ENCODE results near the gene SMARCA4.

Gene SMARCA4

GRCh38 chr19:11058246-11059030 lies 97.6 kb downstream of the SMARCA4 start:
- TF ChIP-seq CTCF (IDR thresholded peaks at IDR 0.05; ENCODE audit: insufficient read depth, low read length, poor library complexity, severe bottlenecking): no peak
- peaks cover 33% of the 10 kb centered on the region for H3K36me3 ChIP-seq (ENCODE audit: control insufficient read depth, insufficient read depth, low read length)
- DNase-seq (ENCODE audit: extremely low read depth, insufficient read length): no peak
- H3K4me3 ChIP-seq (replicated peaks; ENCODE audit: low read depth, low read length): no peak overlapping the region
- no peaks in the 10 kb centered on the region for H3K27me3 ChIP-seq (replicated peaks; ENCODE audit: control insufficient read depth, insufficient read depth, low read length)

DNA sequence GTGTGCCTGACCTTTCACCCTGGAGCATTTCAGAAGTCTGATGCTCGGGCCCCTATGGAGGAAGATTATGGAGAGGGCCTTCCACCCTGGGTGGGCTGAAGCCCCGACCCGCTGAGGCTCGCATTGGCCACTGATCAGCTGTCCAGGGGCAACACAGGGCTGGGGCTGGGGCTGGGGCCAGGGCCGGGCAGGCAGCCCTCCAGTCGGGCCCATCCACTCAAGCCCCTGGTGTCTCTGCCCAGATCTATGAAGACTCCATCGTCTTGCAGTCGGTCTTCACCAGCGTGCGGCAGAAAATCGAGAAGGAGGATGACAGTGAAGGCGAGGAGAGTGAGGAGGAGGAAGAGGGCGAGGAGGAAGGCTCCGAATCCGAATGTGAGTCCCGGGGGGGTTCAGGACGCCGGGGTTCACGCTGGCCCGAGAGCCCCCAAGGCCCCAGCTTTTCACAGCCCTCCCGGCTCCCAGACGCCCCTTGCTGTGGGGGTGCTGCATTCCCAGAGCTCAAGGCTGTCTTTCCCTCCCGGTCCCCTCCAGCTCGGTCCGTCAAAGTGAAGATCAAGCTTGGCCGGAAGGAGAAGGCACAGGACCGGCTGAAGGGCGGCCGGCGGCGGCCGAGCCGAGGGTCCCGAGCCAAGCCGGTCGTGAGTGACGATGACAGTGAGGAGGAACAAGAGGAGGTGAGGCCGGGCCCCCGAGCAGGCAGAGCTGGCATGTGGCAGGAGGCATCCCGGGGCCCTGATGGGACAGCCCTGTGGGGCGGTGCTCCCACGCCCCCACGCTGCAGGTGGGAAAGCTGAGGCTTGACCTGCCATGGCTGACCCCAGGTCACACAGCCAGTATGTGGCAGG lies 98.9 kb downstream of the SMARCA4 start:
- no peak for DNase-seq (ENCODE audit: extremely low read depth, insufficient read length)
- TF ChIP-seq CTCF (IDR thresholded peaks at IDR 0.05; ENCODE audit: insufficient read depth, low read length, poor library complexity, severe bottlenecking): no peak
- H3K36me3 ChIP-seq (ENCODE audit: control insufficient read depth, insufficient read depth, low read length): peaks cover 27% of the 10 kb centered on the region
- no peak overlapping the region for H3K4me3 ChIP-seq (replicated peaks; ENCODE audit: low read depth, low read length)
- H3K27me3 ChIP-seq (replicated peaks; ENCODE audit: control insufficient read depth, insufficient read depth, low read length): no peaks in the 10 kb centered on the region

DNA sequence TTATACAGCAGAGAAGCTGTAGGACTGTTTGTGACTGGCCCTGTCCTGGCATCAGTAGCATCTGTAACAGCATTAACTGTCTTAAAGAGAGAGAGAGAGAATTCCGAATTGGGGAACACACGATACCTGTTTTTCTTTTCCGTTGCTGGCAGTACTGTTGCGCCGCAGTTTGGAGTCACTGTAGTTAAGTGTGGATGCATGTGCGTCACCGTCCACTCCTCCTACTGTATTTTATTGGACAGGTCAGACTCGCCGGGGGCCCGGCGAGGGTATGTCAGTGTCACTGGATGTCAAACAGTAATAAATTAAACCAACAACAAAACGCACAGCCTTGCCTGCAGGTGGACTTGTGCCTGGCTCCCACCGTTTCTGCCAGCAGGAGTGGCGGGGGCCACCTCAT lies 101.1 kb downstream of the SMARCA4 start:
- H3K36me3 ChIP-seq (ENCODE audit: control insufficient read depth, insufficient read depth, low read length): peaks cover 25% of the 10 kb centered on the region
- DNase-seq (ENCODE audit: extremely low read depth, insufficient read length): no peak
- no peaks in the 10 kb centered on the region for H3K27me3 ChIP-seq (replicated peaks; ENCODE audit: control insufficient read depth, insufficient read depth, low read length)
- no peak for TF ChIP-seq CTCF (IDR thresholded peaks at IDR 0.05; ENCODE audit: insufficient read depth, low read length, poor library complexity, severe bottlenecking)
- no peak overlapping the region for H3K4me3 ChIP-seq (replicated peaks; ENCODE audit: low read depth, low read length)

- TF ChIP-seq CTCF (IDR thresholded peaks at IDR 0.05; ENCODE audit: insufficient read depth, low read length, poor library complexity, severe bottlenecking): no peak
- Histone ChIP-seq H3K27me3 (replicated peaks; ENCODE audit: control insufficient read depth, insufficient read depth, low read length) (no peaks in the 10 kb centered on the region), H3K4me3 (replicated peaks; ENCODE audit: low read depth, low read length) (no peak overlapping the region), H3K36me3 (ENCODE audit: control insufficient read depth, insufficient read depth, low read length) (peaks cover 22% of the 10 kb centered on the region)
- no peak for DNase-seq (ENCODE audit: extremely low read depth, insufficient read length)
Observed at GRCh38 chr19:11063434-11063833, 102.6 kb downstream of the SMARCA4 start.

- Histone ChIP-seq H3K27me3 (replicated peaks; ENCODE audit: control insufficient read depth, insufficient read depth, low read length) (no peaks in the 10 kb centered on the region), H3K36me3 (ENCODE audit: control insufficient read depth, insufficient read depth, low read length) (peaks cover 17% of the 10 kb centered on the region), H3K4me3 (replicated peaks; ENCODE audit: low read depth, low read length) (no peak overlapping the region)
- DNase-seq (ENCODE audit: extremely low read depth, insufficient read length): no peak
- TF ChIP-seq CTCF (IDR thresholded peaks at IDR 0.05; ENCODE audit: insufficient read depth, low read length, poor library complexity, severe bottlenecking): no peak
Observed at GRCh38 chr19:11064831-11065303, 104.0 kb downstream of the SMARCA4 start.
